GM23248 (cell line): ENCODE measurements around the gene PITPNB.

ENCODE experiments used
- EZH2 ChIP-seq: fragments of 200-600 bp; sonication (generic); IDR thresholded peaks from 2 replicates; pipeline ENCODE4 v1.6.1; 2018; ENCODE audit warnings: antibody characterized with exemption, mild to moderate bottlenecking; ENCODE audit not compliant: insufficient read depth, poor library complexity, severe bottlenecking
- EZH2phosphoT487 ChIP-seq: fragments of 200-600 bp; sonication (generic); IDR thresholded peaks from 2 replicates; pipeline ENCODE4 v1.6.1; 2018; ENCODE audit warnings: antibody characterized with exemption, moderate library complexity, mild to moderate bottlenecking, low read depth; ENCODE audit not compliant: insufficient read depth

GRCh38 chr22:27816552-27816951 lies 102.5 kb downstream of the PITPNB start:
- TF ChIP-seq EZH2 (no peak), EZH2phosphoT487 (no peak)
